Hindlimb muscle (tissue), 1 donor: ENCODE data around the gene NIP7. TPM values are rescaled to one million over a fixed set of nuclear protein-coding genes. Genes with fewer than 3 reads are reported as not detected.
"Not testable (repeated sequence)": the region's sequence is repeated elsewhere in the genome, so short reads cannot be mapped to it uniquely, and the experiment has no call there.

Source experiments
- DNase-seq: peaks from one replicate; pipeline ENCODE4 v3.0.0-alpha.2; 2013
- polyA plus RNA-seq: library from polyadenylated mRNA; unstranded; fragments of 120-200 nt; gene quantifications from one replicate; pipeline ENCODE4 v1.2.1, GENCODE V29; 2013; ENCODE audit not compliant: insufficient read length

NIP7 gene
- polyA plus RNA-seq, 1 donor = 16.7 TPM

DNA sequence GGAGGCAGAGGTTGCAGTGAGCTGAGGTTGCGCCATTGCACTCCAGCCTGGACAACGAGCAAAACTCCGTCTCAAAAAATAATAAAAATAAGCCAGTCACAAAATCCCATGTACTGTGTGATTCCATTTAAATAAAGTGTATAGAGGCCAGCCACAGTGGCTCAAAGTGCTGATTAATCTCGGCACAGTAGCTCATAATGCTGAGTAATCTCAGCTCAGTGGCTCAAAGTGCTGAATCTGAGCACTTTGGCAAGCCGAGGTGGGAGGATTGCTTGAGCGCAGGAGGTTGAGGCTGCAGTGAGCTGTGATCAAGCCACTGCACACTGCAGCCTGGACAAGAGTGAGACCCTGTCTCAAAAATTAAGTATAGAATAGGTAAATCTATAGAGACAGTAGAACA, 7.1 kb downstream of the NIP7 start:
- no peak for DNase-seq

DNA sequence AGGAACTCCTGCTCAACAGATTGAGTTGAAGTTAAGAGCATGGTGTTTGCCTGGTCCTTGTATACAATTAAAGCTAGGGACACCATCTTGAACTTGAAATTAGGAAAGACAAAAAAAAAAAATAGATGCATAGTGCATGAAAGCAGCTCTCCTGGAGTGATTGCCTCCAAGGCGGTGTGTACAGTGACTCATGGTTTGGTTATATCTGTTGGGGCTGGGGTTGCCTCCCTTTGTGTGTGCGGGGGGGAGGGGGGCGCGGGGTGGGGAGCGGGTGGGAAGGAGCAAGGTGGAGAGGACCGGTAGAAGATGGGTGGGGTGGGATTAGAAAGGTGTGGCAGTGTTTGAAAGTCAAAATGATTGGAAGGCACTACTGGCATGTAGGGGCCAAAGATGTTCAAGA, 8.7 kb downstream of the NIP7 start:
- no peak for DNase-seq

DNA sequence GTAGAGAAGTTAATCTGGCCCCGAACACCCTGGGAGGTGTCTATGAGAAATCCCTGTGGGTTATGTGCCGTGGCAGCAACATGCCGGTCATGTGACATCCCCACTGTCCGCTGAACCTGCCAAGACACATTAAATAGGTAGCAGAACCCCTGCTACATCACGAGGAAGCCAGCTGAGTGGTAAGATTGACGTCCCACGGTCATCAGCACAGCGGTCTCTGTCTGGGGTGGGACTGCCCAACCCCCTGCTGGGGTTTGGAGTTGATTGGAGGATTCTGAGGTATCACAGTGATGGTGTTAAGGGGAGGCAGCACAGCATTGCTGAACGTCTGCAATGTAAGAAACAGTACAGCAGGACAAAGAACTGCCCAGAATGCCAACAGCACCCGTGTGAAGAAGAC, 10.0 kb downstream of the NIP7 start:
- no peak for DNase-seq

- no peak for DNase-seq
Observed at GRCh38 chr16:69350536-69351133, 11.1 kb downstream of the NIP7 start.

GRCh38 chr16:69351309-69352027, 11.9 kb downstream of the NIP7 start, which contains the start of gene TMED6:
Gene TMED6, minus strand, starts transcription at chr16:69351786. Its CDS starts 33 bp downstream, at chr16:69351753.
- DNase-seq = no peak

- DNase-seq = not testable (repeated sequence)
Observed at GRCh38 chr16:69360070-69360469, 20.5 kb downstream of the NIP7 start.

GRCh38 chr16:69363281-69363717, 23.7 kb downstream of the NIP7 start:
- DNase-seq = no peak

GRCh38 chr16:69364088-69364487, 24.5 kb downstream of the NIP7 start:
- no peak for DNase-seq

GRCh38 chr16:69365901-69366300, 26.3 kb downstream of the NIP7 start:
- DNase-seq = no peak

DNA sequence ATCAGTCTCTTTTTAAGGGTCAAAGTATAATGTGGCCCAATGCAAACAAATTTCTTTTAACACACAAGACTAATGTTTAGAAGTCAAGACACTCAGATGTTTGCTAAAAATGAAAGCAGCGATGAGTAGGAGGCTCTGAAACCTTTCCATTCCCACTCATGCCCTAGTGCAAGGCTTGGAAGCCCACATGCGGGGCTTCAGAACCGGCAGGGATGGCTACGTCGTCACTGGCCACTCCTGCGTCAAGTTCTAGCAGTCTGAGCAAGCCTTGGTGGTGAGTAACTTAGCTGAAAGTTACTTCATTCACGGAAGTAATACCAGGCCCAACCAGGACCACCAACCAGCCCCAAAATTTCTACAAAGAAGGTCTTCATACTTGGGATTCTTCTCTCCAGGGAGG, 26.9 kb downstream of the NIP7 start:
- DNase-seq = no peak

DNA sequence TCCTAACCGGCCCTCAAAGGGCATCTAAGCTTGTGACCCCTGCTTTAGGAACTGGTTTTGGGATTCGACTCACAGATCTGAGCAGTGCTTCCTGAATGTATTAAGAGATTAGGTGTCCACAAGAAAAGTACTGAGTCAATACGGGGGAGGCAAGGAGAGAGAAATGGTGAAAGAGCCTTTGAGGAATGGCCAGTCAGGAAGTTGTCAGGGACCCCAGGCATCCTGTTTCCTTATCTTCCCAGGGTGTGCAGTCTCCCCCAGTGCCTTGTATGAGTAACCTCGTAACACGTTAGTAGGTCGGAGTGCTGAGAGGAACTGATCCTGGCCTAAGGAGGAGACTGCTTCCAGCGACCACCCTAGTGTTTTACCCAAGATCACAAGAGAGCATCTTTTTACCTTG, 28.4 kb downstream of the NIP7 start:
- DNase-seq = no peak

DNA sequence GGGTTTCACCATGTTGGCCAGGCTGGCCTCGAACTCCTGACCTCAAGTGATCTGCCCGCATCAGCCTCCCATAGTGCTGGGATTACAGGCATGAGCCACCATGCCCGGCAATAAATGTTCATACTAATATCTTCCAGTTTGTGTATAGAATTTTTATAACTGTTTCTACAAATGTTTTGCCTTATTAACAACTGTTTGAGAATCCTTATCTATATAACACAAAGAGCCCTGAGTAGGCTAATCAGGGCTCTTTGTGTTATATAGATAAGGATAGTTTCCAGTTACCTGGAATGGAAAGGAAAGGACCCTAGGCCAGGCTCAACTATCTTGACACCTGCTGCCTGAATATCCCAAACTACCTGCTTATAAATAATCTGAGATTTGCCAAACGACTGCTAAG, 29.3 kb downstream of the NIP7 start:
- no peak for DNase-seq

- DNase-seq = no peak
Observed at GRCh38 chr16:69371564-69371963, 32.0 kb downstream of the NIP7 start.

- no peak for DNase-seq
Observed at GRCh38 chr16:69373019-69373418, 33.4 kb downstream of the NIP7 start.

DNA sequence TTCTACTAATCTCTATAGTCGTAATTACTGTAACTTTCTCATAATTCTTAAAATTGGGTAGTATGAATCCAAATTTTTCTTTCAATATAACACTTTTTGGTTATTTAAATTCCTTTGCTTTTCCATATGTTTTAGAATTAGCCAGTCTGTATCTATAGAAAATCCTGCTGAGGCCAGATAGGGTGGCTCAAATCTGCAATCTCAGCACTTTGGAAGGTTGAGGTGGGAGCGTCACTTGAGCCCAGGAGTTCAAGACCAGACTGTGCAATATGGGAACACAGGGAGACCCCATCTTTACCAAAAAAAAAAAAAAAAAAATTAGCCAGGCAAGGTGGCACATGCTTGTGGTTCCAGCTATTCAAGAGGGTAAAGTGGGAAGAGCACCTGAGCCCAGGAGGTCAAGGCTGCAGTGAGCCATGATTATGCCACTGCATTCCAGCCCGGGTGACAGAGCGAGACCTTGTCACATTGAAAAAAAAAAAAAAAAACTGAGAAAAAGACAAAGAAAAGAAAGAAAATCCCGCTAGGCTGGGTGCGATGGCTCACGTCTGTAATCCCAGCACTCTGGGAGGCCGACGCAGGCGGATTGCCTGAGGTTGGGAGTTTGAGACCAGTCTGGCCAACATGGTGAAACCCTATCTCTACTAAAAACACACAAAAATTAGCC, 37.0 kb downstream of the NIP7 start:
- DNase-seq = no peak

GRCh38 chr16:69378036-69378435, 38.5 kb downstream of the NIP7 start:
- DNase-seq = no peak

GRCh38 chr16:69378760-69379159, 39.2 kb downstream of the NIP7 start:
- DNase-seq = no peak

DNA sequence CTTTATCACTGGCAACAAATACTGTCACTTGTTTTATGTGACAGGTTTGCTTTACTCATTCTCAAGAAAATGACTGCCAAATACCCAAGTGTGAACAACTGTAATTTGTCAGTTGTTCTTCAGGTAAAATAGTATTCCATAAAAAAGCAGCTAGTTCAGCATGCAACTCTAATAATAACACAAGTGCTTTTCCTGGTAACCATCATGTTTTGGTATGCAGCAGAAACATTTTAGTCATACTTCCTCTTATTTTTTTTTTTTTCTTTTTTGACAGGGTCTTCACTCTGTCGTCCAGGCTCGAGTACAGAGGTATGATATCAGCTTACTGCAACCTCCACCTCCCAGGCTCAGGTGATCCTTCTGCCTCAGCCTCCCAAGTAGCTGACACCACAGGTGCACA, 41.7 kb downstream of the NIP7 start:
- no peak for DNase-seq

DNA sequence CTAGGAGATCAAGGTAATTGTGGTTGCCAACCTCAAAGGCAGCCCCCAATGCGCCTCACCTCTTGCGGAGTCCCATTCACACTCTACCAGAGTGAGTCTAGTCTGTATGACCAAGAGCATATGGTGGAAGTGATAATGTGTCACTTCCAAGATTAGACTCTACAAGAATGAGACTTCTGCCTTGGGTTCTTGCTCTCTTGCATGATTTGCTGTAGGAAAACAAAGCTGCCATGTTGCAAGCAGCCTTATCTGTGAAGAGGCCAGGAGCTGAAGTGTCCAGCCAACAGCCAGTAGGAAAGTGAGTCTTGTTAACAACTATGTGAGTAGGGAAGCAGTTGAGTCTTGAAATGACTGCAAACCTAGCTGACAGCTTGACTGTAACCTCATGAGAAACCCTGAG, 42.8 kb downstream of the NIP7 start:
- DNase-seq = no peak

DNA sequence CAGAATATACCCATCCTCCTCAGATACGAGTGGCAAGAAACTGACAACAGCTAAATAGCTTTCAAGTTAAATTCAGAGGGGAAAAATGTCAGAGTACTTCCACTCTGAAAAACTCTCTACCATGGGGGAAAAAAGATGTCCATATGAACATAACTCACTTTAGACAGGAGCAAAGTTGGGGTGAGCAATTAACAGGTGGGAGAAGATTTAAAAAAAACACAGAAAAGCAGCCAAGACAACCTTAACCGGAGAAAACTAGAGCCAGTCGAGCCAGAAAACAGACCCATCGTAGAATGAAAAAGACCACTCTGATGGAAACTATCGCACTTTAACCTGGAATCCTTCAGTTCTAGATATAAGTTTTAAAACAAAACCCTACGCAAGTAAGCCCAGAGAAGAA, 45.4 kb downstream of the NIP7 start:
- DNase-seq = no peak

DNA sequence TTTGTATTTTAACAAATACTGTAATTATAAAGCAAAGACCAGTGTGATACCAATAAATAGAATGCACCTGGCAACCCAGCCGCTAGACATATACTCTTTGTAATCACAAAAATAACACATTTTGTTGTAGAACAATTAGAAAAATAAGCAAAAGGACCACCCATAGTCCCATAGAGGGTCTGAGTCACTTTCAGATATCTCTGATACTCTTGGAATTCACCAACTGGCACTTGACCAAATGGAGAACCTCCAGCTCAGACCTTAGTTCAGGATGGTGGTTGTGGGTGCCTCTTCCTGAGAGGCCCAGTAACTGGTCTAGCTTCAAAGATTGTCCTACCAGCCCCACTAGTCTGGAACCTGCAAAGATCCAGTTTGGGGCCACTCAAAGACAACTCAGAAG, 47.0 kb downstream of the NIP7 start:
- no peak for DNase-seq
